GM19372 (cell line): Measurements from ENCODE around the gene EZH1.
A peak's percentile ranks its signal among the peaks of the same experiment; 100 is the strongest.

Source experiments
- ATAC-seq: cut with Tn5 transposase; IDR thresholded peaks from one replicate; pipeline ENCODE4 v1.9.1; 2021; ENCODE audit warnings: mild to moderate bottlenecking, low read depth, moderate library complexity; ENCODE audit not compliant: unreplicated experiment

Gene EZH1

DNA sequence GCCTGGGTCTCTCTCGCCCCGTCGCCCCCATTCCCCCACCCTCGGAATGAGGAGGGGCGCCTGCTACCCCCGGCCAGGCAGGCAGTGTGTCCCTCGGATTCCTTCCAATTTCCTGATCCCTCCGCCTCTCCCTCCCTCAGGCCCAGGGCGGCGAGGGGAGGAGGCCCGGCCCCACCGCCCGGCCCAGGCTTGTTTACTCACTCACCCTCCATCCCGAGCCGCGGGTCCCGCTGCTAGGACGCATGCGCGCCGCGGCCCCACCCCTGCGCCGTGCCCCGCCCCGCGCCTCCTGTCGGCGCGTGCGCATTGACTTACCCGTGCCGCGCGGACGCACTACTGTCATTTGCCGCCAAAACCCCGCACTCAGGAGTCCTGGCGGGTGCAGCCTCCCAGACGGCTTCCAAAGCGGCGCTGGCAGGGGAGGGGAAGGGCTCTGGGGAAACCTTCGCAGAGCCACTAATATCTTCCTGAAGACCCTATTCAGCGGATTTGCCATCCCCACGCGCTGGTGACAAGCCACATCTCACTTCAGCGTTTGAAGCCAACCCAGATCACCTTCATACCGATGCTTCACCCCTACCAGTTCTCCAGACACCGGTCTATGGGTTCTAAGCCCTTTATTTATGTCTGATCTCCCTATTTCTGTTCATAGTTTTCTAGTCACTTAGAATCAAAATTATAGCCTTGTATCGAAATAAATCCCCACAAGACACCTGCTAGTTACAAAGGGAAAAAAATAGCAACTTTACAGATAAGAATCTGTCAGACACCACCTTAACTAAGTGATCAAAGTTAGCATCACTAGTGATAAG, at the start of gene EZH1:
TSS of gene EZH1 (minus strand) at position 235 of the 812 bp plus-strand sequence. CDS start 16,099 bp downstream, outside the sequence.
- ATAC-seq, result peak; percentile 81

GRCh38 chr17:42792545-42792944, 47.7 kb upstream of the EZH1 start:
- ATAC-seq, result no peak

- ATAC-seq, result no peak
Observed at GRCh38 chr17:42791948-42792347, 47.1 kb upstream of the EZH1 start.

DNA sequence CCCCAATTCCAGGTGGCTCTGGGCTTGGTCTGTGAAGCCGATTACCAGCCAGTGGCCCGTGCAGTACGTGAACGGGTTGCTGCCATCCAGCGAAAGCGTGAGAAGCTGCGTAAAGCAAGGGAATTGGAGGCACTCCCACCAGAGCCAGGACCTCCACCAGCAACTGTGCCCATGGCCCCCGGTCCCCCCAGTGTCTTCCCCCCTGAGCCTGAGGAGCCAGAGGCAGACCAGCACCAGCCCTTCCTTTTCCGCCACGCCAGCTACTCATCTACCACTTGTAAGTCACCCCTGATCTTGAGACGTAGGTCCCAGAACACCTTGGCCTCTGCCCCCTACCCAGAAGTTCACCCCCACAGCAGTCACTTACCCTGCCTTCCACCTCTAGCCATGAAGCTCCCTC, 42.4 kb upstream of the EZH1 start:
- ATAC-seq, result no peak

GRCh38 chr17:42784811-42785592, 40.2 kb upstream of the EZH1 start:
- no peak for ATAC-seq

GRCh38 chr17:42784409-42784808, 39.6 kb upstream of the EZH1 start:
- ATAC-seq, result no peak

- no peak for ATAC-seq
Observed at GRCh38 chr17:42783791-42784138, 38.9 kb upstream of the EZH1 start.

DNA sequence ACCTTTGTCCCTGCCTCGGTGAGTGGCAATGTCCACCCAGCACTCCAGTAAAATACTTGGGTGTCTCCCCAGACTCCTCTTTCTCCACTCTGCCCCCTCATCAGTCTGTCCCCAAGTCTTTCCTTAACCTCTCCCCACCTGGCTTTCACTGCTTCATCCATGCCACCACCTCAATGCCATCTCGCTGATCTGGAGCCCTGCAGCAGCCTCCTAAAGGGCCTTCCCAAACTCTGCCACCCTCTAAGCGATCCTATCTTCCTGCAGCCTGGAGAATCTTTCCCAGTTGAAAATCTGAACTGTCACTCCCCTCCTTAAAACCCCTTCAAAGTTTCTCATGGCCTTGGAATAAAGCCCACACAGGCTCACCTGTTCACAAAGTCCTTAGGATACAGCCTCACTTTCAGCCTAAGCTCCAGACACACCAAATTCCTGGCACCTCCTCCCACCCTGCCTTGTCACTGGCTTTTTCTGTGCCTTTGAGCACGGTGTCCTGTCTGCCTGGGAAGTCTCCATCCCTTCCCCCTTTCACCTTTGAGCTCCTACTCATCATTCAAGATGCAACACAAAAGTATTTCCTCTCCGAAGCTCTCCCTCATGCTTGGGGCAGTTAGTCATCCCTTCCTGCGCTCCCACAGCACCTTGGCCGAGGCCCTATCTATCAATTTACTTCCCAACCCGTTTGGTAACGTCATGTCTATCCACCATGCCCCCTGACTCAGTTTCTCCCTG, 38.4 kb upstream of the EZH1 start:
- ATAC-seq, result no peak

GRCh38 chr17:42782166-42783061, 37.6 kb upstream of the EZH1 start:
- ATAC-seq, result no peak

DNA sequence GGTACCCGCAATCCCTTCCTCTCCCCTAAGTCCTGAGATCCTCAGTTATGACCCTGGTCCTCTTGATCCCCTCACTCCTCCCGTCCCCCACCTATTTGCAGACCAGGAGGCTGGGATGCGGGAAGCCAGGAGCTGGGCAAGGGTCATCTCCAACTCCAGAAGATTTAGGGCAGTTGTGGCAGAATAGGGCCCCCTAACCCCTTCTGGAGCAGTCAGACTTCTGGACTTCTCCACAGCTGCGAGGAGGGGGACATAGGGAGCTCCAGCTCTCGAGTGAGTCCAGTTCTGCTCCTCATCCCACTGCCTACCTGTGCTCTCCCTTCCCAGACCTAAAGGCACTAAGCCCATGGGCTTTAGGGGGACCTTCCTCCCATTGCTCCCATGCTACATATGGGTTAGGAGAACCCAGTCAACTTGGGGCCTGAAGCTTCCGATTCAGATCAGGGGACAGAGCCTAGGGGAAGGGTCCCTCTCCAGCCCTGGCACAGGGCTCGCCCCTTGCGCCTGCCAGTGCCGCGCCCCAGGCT, 36.9 kb upstream of the EZH1 start:
- ATAC-seq, result no peak

GRCh38 chr17:42780851-42781638, 36.2 kb upstream of the EZH1 start:
- ATAC-seq, result no peak

- no peak for ATAC-seq
Observed at GRCh38 chr17:42779936-42780850, 35.4 kb upstream of the EZH1 start, which contains the start of gene WNK4. Gene WNK4, plus strand, starts transcription at chr17:42780610. Its CDS starts 89 bp downstream, at chr17:42780699.

- ATAC-seq, result no peak
Observed at GRCh38 chr17:42779304-42779935, 34.6 kb upstream of the EZH1 start.

- no peak for ATAC-seq
Observed at GRCh38 chr17:42778570-42778969, 33.7 kb upstream of the EZH1 start.

DNA sequence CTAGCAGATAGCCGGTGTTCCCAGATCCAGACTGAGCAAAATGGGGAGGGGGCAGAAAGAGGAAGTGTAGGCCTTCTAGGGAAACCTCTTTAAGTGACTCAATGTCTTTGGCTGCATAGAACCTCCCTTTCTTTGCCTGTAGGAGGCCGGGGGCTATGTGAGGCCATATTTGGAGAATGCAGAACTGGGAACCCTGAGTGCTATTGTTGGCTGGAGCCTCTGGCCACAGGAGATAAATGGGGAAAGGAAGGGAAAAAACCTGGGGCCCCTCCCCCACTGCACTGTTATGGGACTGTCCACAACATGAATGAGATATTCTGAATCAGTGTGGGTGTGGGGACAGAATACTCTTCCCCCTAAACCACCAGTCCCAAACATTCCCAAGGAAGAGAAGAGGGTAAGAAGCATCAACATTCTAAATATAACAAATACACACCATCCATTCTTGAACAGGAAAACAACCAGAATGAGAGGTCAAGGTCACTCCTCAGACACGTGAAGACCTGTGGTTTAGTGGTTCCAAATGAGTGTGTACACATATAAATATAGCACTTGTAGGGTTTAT, 30.8 kb upstream of the EZH1 start:
- ATAC-seq, result no peak

- ATAC-seq, result no peak
Observed at GRCh38 chr17:42774066-42774745, 29.4 kb upstream of the EZH1 start.
